ENCODE results near the gene C1orf141. TPM values are rescaled to one million over a fixed set of nuclear protein-coding genes. Genes with fewer than 3 reads are reported as not detected.
"Not testable (repeated sequence)": the region's sequence is repeated elsewhere in the genome, so short reads cannot be mapped to it uniquely, and the experiment has no call there.

The C1orf141 gene
- total and polyA plus RNA-seq, 2 donors (not counting 1 experiment from before 2014, with no cell fraction given), result not detected

DNA sequence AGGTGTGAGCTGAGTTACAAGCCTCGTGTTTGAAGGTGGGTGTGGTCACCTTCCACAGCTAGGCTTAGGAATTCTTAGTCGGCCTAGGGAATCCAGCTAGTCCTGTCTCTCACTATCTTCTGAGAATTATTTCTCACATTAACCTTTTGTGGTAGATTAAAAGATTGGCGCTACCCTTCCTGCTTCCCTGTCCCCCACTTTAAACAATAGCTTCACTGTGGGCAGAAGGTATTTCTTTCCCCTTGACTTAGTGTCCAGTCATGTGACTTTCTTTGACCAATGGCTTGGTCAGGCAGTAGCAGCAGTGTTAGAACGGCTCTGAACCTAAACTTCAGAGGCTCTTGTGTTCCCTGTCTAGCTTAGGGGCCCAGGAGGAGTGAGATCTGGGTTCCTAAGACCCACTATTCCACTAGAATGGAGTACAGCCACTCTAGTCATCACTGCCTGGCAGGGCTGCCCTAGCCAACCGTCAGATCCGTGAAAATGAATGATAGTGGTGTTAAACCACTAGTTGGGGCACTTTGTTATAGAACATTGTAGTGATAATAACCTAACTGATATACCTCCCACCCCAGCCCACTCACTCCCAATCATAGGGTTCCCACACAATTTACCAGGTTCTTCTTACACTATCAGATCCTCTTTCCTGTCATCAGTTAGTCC is 13.9 kb upstream of the C1orf141 start:
- POLR2A ChIA-PET, result interaction anchor here (1.2 kb wide), 1 partner anchor 153 kb away, joined by 3 read pairs; no protein-coding TSS in a partner anchor
- Histone ChIP-seq H3K27me3 (replicated peaks in 1 of 4; ENCODE audit: control extremely low read depth in 1 of 4, control insufficient read depth in 3 of 4, insufficient read depth in 4 of 4, low read length in 3 of 4) (no peaks in the 10 kb centered on the region), H3K9me3 (ENCODE audit: control extremely low read depth in 1 of 3, control insufficient read depth in 2 of 3, insufficient read depth in 1 of 3, low read length in 2 of 3) (no peaks in the 10 kb centered on the region), H3K36me3 (replicated peaks in 1 of 2; ENCODE audit: control extremely low read depth in 1 of 2, control insufficient read depth in 1 of 2, extremely low read depth in 1 of 2, insufficient read depth in 2 of 2, low read length in 1 of 2) (no peaks in the 10 kb centered on the region), H3K9ac (ENCODE audit: low read length) (peak overlapping the region; percentile 10), H3K27ac (ENCODE audit: low read length in 2 of 2) (no peak overlapping the region), H3K4me2 (replicated peaks; ENCODE audit: low read depth, low read length, poor library complexity, severe bottlenecking) (peak overlapping the region; percentile 36), H2AFZ (ENCODE audit: insufficient read depth, low read depth, low read length, poor library complexity, severe bottlenecking) (peak overlapping the region; percentile 71), H3K79me2 (ENCODE audit: control insufficient read depth, insufficient read depth, low read length) (no peaks in the 10 kb centered on the region), H3K4me1 (ENCODE audit: control insufficient read depth in 2 of 2, insufficient read depth in 2 of 2, low read length in 2 of 2) (peaks cover 7 to 9% of the 10 kb centered on the region in 2 donors), H3K4me3 (ENCODE audit: control extremely low read depth in 1 of 5, extremely low read depth in 1 of 5, insufficient read depth in 1 of 5, low read depth in 2 of 5, low read length in 4 of 5) (no peak overlapping the region), H4K20me1 (ENCODE audit: control insufficient read depth, insufficient read depth, low read length, poor library complexity, severe bottlenecking) (no peaks in the 10 kb centered on the region)
- Mint-ChIP-seq H3K27me3 (peaks cover 11% of the 10 kb centered on the region), H3K4me3 (no peak overlapping the region), H3K4me1 (peaks cover 9% of the 10 kb centered on the region), H3K27ac (peak overlapping the region; percentile 43), H3K9me3 (ENCODE audit: insufficient read depth) (no peaks in the 10 kb centered on the region)
- DNase-seq (no peak), ATAC-seq (ENCODE audit: low read depth) (peak; percentile 25)
- 59% methylated on average over 3 of the region's 6 CpGs for WGBS (ENCODE audit: insufficient coverage)
- intact Hi-C loops (cut with micrococcal nuclease), result loop anchor here (1.0 to 5.0 kb wide), 5 partner anchors 36 to 383 kb away; partner anchors contain the start of gene SLC35D1
- CTCF ChIA-PET, result interaction anchor here (0.6 to 7.7 kb wide), 48 partner anchors 9 to 395 kb away, joined by 3 to 266 read pairs (median 7); partner anchors contain the start of genes C1orf141 and SLC35D1
- TF ChIP-seq, protein P1, sequence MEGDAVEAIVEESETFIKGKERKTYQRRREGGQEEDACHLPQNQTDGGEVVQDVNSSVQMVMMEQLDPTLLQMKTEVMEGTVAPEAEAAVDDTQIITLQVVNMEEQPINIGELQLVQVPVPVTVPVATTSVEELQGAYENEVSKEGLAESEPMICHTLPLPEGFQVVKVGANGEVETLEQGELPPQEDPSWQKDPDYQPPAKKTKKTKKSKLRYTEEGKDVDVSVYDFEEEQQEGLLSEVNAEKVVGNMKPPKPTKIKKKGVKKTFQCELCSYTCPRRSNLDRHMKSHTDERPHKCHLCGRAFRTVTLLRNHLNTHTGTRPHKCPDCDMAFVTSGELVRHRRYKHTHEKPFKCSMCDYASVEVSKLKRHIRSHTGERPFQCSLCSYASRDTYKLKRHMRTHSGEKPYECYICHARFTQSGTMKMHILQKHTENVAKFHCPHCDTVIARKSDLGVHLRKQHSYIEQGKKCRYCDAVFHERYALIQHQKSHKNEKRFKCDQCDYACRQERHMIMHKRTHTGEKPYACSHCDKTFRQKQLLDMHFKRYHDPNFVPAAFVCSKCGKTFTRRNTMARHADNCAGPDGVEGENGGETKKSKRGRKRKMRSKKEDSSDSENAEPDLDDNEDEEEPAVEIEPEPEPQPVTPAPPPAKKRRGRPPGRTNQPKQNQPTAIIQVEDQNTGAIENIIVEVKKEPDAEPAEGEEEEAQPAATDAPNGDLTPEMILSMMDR (IDR thresholded peaks at IDR 0.05), result no peak
- no peak for TF ChIP-seq EZH2 (IDR thresholded peaks at IDR 0.05; ENCODE audit: borderline replicate concordance, insufficient read depth, low read depth, low read length, poor library complexity, severe bottlenecking)

DNA sequence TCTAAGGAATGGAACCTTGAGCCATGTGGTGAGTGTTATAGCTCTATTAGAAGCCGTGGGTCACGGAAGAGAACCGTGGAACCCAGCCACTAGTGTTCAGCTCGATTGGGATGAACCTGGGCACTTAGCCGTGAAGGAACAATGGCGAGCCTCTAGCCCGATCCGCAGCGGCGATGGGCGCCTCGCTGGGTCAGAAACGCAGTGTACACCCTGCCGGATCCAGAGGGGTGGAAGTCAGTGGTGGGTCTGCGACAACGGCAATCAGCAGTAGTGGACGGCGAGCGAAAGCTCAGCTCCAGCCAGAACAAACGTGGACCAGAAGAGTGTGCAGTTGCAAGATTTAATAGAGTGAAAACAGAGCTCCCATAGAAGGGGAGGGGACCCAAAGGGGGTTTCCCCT is 13.2 kb upstream of the C1orf141 start:
- H3K36me3 ChIP-seq (replicated peaks in 1 of 2; ENCODE audit: control extremely low read depth in 1 of 2, control insufficient read depth in 1 of 2, extremely low read depth in 1 of 2, insufficient read depth in 2 of 2, low read length in 1 of 2); H3K27ac Mint-ChIP-seq; H3K79me2 ChIP-seq (ENCODE audit: control insufficient read depth, insufficient read depth, low read length); H3K4me3 ChIP-seq (ENCODE audit: control extremely low read depth in 1 of 5, extremely low read depth in 1 of 5, insufficient read depth in 1 of 5, low read depth in 2 of 5, low read length in 4 of 5); H3K4me3 Mint-ChIP-seq; H3K27ac ChIP-seq (ENCODE audit: low read length in 2 of 2); H3K4me2 ChIP-seq (replicated peaks; ENCODE audit: low read depth, low read length, poor library complexity, severe bottlenecking); H4K20me1 ChIP-seq (ENCODE audit: control insufficient read depth, insufficient read depth, low read length, poor library complexity, severe bottlenecking); H3K27me3 Mint-ChIP-seq; ATAC-seq (ENCODE audit: low read depth); H3K4me1 ChIP-seq (ENCODE audit: control insufficient read depth in 2 of 2, insufficient read depth in 2 of 2, low read length in 2 of 2); H3K27me3 ChIP-seq (replicated peaks in 1 of 4; ENCODE audit: control extremely low read depth in 1 of 4, control insufficient read depth in 3 of 4, insufficient read depth in 4 of 4, low read length in 3 of 4); H3K4me1 Mint-ChIP-seq; H3K9me3 ChIP-seq (ENCODE audit: control extremely low read depth in 1 of 3, control insufficient read depth in 2 of 3, insufficient read depth in 1 of 3, low read length in 2 of 3); POLR2A ChIA-PET; H3K9me3 Mint-ChIP-seq (ENCODE audit: insufficient read depth); H3K9ac ChIP-seq (ENCODE audit: low read length); DNase-seq; H2AFZ ChIP-seq (ENCODE audit: insufficient read depth, low read depth, low read length, poor library complexity, severe bottlenecking): not testable (repeated sequence)
- intact Hi-C loops (cut with micrococcal nuclease), result loop anchor here (2.0 to 5.0 kb wide), 2 partner anchors 36 to 217 kb away; no protein-coding TSS in a partner anchor
- CTCF ChIA-PET, result interaction anchor here (0.6 to 7.7 kb wide), 25 partner anchors 13 to 390 kb away, joined by 3 to 266 read pairs (median 11); partner anchors contain the start of genes C1orf141 and SLC35D1
- WGBS (ENCODE audit: insufficient coverage), result 95% methylated on average over 20 of the region's 20 CpGs

Measured in B cell (primary cell).